PC-9 (cell line): ENCODE data around the gene WDHD1.

ENCODE experiments used
- EZH2 ChIP-seq: fragments of 200-600 bp; sonication (generic); IDR thresholded peaks from 2 replicates; pipeline ENCODE4 v1.8.0; 2017; ENCODE audit warnings: antibody characterized with exemption, low read depth
- TF ChIP-seq, protein P1 (sequence below): fragments of 200-600 bp; sonication (generic); conservative IDR thresholded peaks from 2 replicates; pipeline ENCODE4 v1.6.1; 2017; ENCODE audit warnings: mixed run types, antibody characterized with exemption, mild to moderate bottlenecking, moderate library complexity

- TF ChIP-seq EZH2 = no peak
- TF ChIP-seq, protein P1, sequence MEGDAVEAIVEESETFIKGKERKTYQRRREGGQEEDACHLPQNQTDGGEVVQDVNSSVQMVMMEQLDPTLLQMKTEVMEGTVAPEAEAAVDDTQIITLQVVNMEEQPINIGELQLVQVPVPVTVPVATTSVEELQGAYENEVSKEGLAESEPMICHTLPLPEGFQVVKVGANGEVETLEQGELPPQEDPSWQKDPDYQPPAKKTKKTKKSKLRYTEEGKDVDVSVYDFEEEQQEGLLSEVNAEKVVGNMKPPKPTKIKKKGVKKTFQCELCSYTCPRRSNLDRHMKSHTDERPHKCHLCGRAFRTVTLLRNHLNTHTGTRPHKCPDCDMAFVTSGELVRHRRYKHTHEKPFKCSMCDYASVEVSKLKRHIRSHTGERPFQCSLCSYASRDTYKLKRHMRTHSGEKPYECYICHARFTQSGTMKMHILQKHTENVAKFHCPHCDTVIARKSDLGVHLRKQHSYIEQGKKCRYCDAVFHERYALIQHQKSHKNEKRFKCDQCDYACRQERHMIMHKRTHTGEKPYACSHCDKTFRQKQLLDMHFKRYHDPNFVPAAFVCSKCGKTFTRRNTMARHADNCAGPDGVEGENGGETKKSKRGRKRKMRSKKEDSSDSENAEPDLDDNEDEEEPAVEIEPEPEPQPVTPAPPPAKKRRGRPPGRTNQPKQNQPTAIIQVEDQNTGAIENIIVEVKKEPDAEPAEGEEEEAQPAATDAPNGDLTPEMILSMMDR = no peak
These were observed 79.7 kb downstream of the WDHD1 start for GRCh38 chr14:54947230-54947629.
